NCI-H446 (cell line): ENCODE measurements around the gene CALHM1.

Source experiments
- DNase-seq, 2 experiments: peaks; one replicate each; lab custom pipeline; 2025; lab: John Stamatoyannopoulos, UW

CALHM1 gene

GRCh38 chr10:103455235-103455634, 3.5 kb downstream of the CALHM1 start:
- DNase-seq, result no peak

GRCh38 chr10:103454026-103454425, 4.7 kb downstream of the CALHM1 start:
- DNase-seq, result no peak

GRCh38 chr10:103452506-103453230, 6.0 kb downstream of the CALHM1 start:
- DNase-seq, result no peak

- no peak for DNase-seq
These were observed 6.7 kb downstream of the CALHM1 start, which contains the start of gene CALHM2 for GRCh38 chr10:103451831-103452505. TSS of gene CALHM2 (minus strand) at chr10:103452370. CDS start at chr10:103449941, 2,429 bp downstream.

GRCh38 chr10:103451091-103451813, 7.4 kb downstream of the CALHM1 start:
- no peak for DNase-seq

GRCh38 chr10:103450201-103450695, 8.5 kb downstream of the CALHM1 start:
- no peak for DNase-seq

- DNase-seq, result no peak
These were observed 9.2 kb downstream of the CALHM1 start for GRCh38 chr10:103449208-103450144.

GRCh38 chr10:103448746-103449145, 10.0 kb downstream of the CALHM1 start:
- no peak for DNase-seq

GRCh38 chr10:103447187-103447586, 11.5 kb downstream of the CALHM1 start:
- no peak for DNase-seq

- DNase-seq, result no peak
These were observed 12.7 kb downstream of the CALHM1 start for GRCh38 chr10:103445767-103446567.

- no peak for DNase-seq
These were observed 13.3 kb downstream of the CALHM1 start for GRCh38 chr10:103445366-103445765.

- no peak for DNase-seq
These were observed 14.2 kb downstream of the CALHM1 start for GRCh38 chr10:103444478-103444877.

GRCh38 chr10:103443475-103444185, 15.1 kb downstream of the CALHM1 start:
- DNase-seq, result no peak

GRCh38 chr10:103442031-103442461, 16.7 kb downstream of the CALHM1 start:
- no peak for DNase-seq

GRCh38 chr10:103441611-103442010, 17.1 kb downstream of the CALHM1 start:
- no peak for DNase-seq

GRCh38 chr10:103441206-103441605, 17.5 kb downstream of the CALHM1 start:
- DNase-seq, result no peak

GRCh38 chr10:103440416-103440815, 18.3 kb downstream of the CALHM1 start:
- no peak for DNase-seq

- DNase-seq, result no peak
These were observed 18.9 kb downstream of the CALHM1 start for GRCh38 chr10:103439776-103440175.

- no peak for DNase-seq
These were observed 24.8 kb downstream of the CALHM1 start for GRCh38 chr10:103433858-103434257.

GRCh38 chr10:103431902-103432301, 26.8 kb downstream of the CALHM1 start:
- DNase-seq, result no peak
